HG03139 (cell line): ENCODE results near the gene PCBP4.

ENCODE experiments used
- ATAC-seq: cut with Tn5 transposase; IDR thresholded peaks from one replicate; pipeline ENCODE4 v1.9.1; 2021; ENCODE audit not compliant: unreplicated experiment

PCBP4 gene

GRCh38 chr3:51974963-51975851 is 8.0 kb upstream of the PCBP4 start, which contains the start of gene ABHD14A:
ABHD14A (plus strand) TSS chr3:51975064; CDS start chr3:51975136, 72 bp downstream.
- ATAC-seq, result peak; percentile 49

- no peak for ATAC-seq
Measured at GRCh38 chr3:51974277-51974962, 7.2 kb upstream of the PCBP4 start.

- ATAC-seq, result no peak
Measured at GRCh38 chr3:51971350-51971749, 4.1 kb upstream of the PCBP4 start.

GRCh38 chr3:51970606-51971300 is 3.5 kb upstream of the PCBP4 start:
- ATAC-seq, result no peak

- ATAC-seq, result no peak
Measured at GRCh38 chr3:51969841-51970240, 2.6 kb upstream of the PCBP4 start.

- ATAC-seq, result no peak
Measured at GRCh38 chr3:51968883-51969678, 1.8 kb upstream of the PCBP4 start.

- no peak for ATAC-seq
Measured at GRCh38 chr3:51968170-51968775, 1.0 kb upstream of the PCBP4 start.

GRCh38 chr3:51966922-51967383 is 301 bp downstream of the PCBP4 start:
- no peak for ATAC-seq

- no peak for ATAC-seq
Measured at GRCh38 chr3:51966486-51966885, 768 bp downstream of the PCBP4 start.

GRCh38 chr3:51966016-51966415 is 1.2 kb downstream of the PCBP4 start:
- ATAC-seq, result no peak

- no peak for ATAC-seq
Measured at GRCh38 chr3:51964521-51964920, 2.7 kb downstream of the PCBP4 start.

- no peak for ATAC-seq
Measured at GRCh38 chr3:51963951-51964451, 3.3 kb downstream of the PCBP4 start.

GRCh38 chr3:51962854-51963530 is 4.3 kb downstream of the PCBP4 start:
- no peak for ATAC-seq

- no peak for ATAC-seq
Measured at GRCh38 chr3:51961602-51962569, 5.4 kb downstream of the PCBP4 start.

GRCh38 chr3:51961011-51961410 is 6.2 kb downstream of the PCBP4 start:
- ATAC-seq, result no peak

- ATAC-seq, result no peak
Measured at GRCh38 chr3:51960386-51960785, 6.9 kb downstream of the PCBP4 start.

- ATAC-seq, result no peak
Measured at GRCh38 chr3:51959651-51960050, 7.6 kb downstream of the PCBP4 start.
